GM12878 (cell line): ENCODE data around the gene HUNK. TPM values are rescaled to one million over a fixed set of nuclear protein-coding genes. Genes with fewer than 3 reads are reported as not detected.

Experiments
- ATAC-seq: fragments of 200-7000 bp; cut with Tn5 transposase; 3 replicates; pipeline ENCODE4 v1.9.1; 2020; ENCODE audit warnings: mild to moderate bottlenecking, moderate library complexity
- BruUV-seq: library from RNA; stranded (reverse); fragments of 400-500 nt; replicated peaks from 2 replicates; lab custom pipeline; 2021; lab: Mats Ljungman, UMichigan
- CTCF ChIA-PET: fragments of 300-600 bp; sonication (Branson Sonifier 250); formaldehyde crosslinking; extraction: SDS; loops from one replicate; lab custom pipeline; 2021; ENCODE audit warnings: inconsistent platforms; lab: Yijun Ruan, JAX
- POLR2A ChIA-PET: fragments of 350-600 bp; formaldehyde crosslinking; extraction: SDS; loops from one replicate; lab custom pipeline; 2021; ENCODE audit warnings: inconsistent platforms; lab: Charles Lee
- RAD21 ChIA-PET: fragments of 300-600 bp; sonication (Branson Sonifier 250); formaldehyde crosslinking; loops from one replicate; lab custom pipeline; 2023; ENCODE audit warnings: antibody characterized with exemption; ENCODE audit not compliant: unreplicated experiment; lab: Charles Lee
- SMC1A ChIA-PET: fragments of 300-600 bp; sonication (Branson Sonifier 250); formaldehyde crosslinking; loops from one replicate; lab custom pipeline; 2023; ENCODE audit not compliant: unreplicated experiment, uncharacterized antibody; lab: Charles Lee
- DNase-seq: peaks from one replicate; pipeline ENCODE4 v3.0.0-alpha.2; 2011; ENCODE audit warnings: low read depth, low spot score
- FAIRE-seq: peaks from 3 replicates; lab custom pipeline; 2011; peaks lifted over from hg19 to GRCh38; lab: Jason Lieb, UNC
- H2AFZ ChIP-seq: 2 replicates; pipeline ENCODE4 v1.6.0; 2011; ENCODE audit warnings: low read depth, low read length, control low read depth; ENCODE audit not compliant: control insufficient read depth
- H3K27ac ChIP-seq: 2 replicates; pipeline ENCODE4 v1.5.1; 2011; ENCODE audit warnings: control low read depth; ENCODE audit not compliant: control insufficient read depth, insufficient read depth
- H3K27me3 ChIP-seq, 2 experiments: replicated peaks in 1 of 2; 2 replicates each; pipeline versions ENCODE4 v1.6.0 to v1.6.1; 2011; ENCODE audit warnings: low read length in 1 of 2; ENCODE audit not compliant: control insufficient read depth in 2 of 2, insufficient read depth in 2 of 2
- H3K36me3 ChIP-seq, 2 experiments: 2 replicates each; pipeline ENCODE4 v1.5.1; 2011; ENCODE audit warnings: low read length in 1 of 2; ENCODE audit not compliant: control insufficient read depth in 2 of 2, insufficient read depth in 2 of 2
- H3K4me1 ChIP-seq: 2 replicates; pipeline ENCODE4 v1.6.1; 2011; ENCODE audit warnings: mild to moderate bottlenecking, low read length, moderate library complexity, mixed read lengths; ENCODE audit not compliant: control insufficient read depth, insufficient read depth
- H3K4me2 ChIP-seq: 2 replicates; pipeline ENCODE4 v1.6.0; 2011; ENCODE audit warnings: control low read depth; ENCODE audit not compliant: control insufficient read depth, insufficient read depth
- H3K4me3 ChIP-seq: fragments of 200-600 bp; sonication (generic); 2 replicates; pipeline ENCODE4 v1.5.1; 2016
- H3K79me2 ChIP-seq: 2 replicates; pipeline ENCODE4 v1.6.0; 2011; ENCODE audit warnings: low read length; ENCODE audit not compliant: control insufficient read depth, insufficient read depth
- H3K9ac ChIP-seq: 2 replicates; pipeline ENCODE4 v1.8.0; 2011; ENCODE audit warnings: low read length, control low read depth, mixed read lengths; ENCODE audit not compliant: control insufficient read depth, insufficient read depth
- H3K9me3 ChIP-seq: replicated peaks from 3 replicates; pipeline ENCODE4 v1.5.1; 2011; ENCODE audit warnings: mild to moderate bottlenecking, low read length; ENCODE audit not compliant: control insufficient read depth, insufficient read depth
- H4K20me1 ChIP-seq: 2 replicates; pipeline ENCODE4 v1.6.0; 2011; ENCODE audit not compliant: control insufficient read depth, insufficient read depth
- ATF2 ChIP-seq: IDR thresholded peaks from 2 replicates; pipeline ENCODE4 v1.6.1; 2012; ENCODE audit warnings: low read length, inconsistent platforms
- E2F8 ChIP-seq: fragments of 450-650 bp; IDR thresholded peaks from 2 replicates; pipeline ENCODE4 v1.6.1; 2018; ENCODE audit warnings: mild to moderate bottlenecking, low read depth, moderate library complexity; ENCODE audit not compliant: partially characterized antibody
- E4F1 ChIP-seq: fragments of 450-650 bp; IDR thresholded peaks from 2 replicates; pipeline ENCODE4 v1.6.1; 2018; ENCODE audit warnings: borderline replicate concordance, mild to moderate bottlenecking; ENCODE audit not compliant: partially characterized antibody
- MXI1 ChIP-seq: fragments of 150-350 bp; IDR thresholded peaks from 2 replicates; pipeline ENCODE4 v1.6.1; 2011; ENCODE audit warnings: low read depth, mild to moderate bottlenecking, inconsistent platforms, low read length, improper control_type of control experiment
- MYB ChIP-seq: fragments of 150-350 bp; IDR thresholded peaks from 2 replicates; pipeline ENCODE4 v1.6.1; 2014; ENCODE audit warnings: mild to moderate bottlenecking, low read depth, low read length, borderline replicate concordance
- NBN ChIP-seq: fragments of 450-650 bp; IDR thresholded peaks from 2 replicates; pipeline ENCODE4 v1.6.1; 2016
- NFIC ChIP-seq: IDR thresholded peaks from 2 replicates; pipeline ENCODE4 v1.6.1; 2012; ENCODE audit warnings: low read depth, mild to moderate bottlenecking, inconsistent platforms, low read length, moderate library complexity
- PKNOX1 ChIP-seq: fragments of 450-650 bp; IDR thresholded peaks from 2 replicates; pipeline ENCODE4 v1.6.1; 2016; ENCODE audit warnings: mild to moderate bottlenecking
- POU2F2 ChIP-seq: IDR thresholded peaks from 3 replicates; pipeline ENCODE4 v1.6.1; 2011; ENCODE audit warnings: low read depth, mild to moderate bottlenecking, low read length, borderline replicate concordance
- RB1 ChIP-seq: fragments of 450-650 bp; formaldehyde crosslinking; IDR thresholded peaks from 2 replicates; pipeline ENCODE4 v1.6.1; 2017; ENCODE audit warnings: mild to moderate bottlenecking, borderline replicate concordance
- WGBS: methylation state at CpG from one replicate; pipeline ENCODE4 v1.1.6; 2016; ENCODE audit warnings: low lambda C conversion rate; ENCODE audit not compliant: insufficient replicate concordance, insufficient coverage; ENCODE audit errors: missing lambda C conversion rate; 5-methylcytosine and 5-hydroxymethylcytosine counted together
- in situ Hi-C: fragments of 300-500 bp; cut with MboI; formaldehyde crosslinking; loops from 9 replicates; pipeline ENCODE4 v1.14.3; 2018; ENCODE audit warnings: mixed read lengths
- intact Hi-C: fragments of 100-400 bp; cut with micrococcal nuclease; formaldehyde crosslinking; loops from one replicate; pipeline ENCODE4 v1.14.2; 2022; ENCODE audit not compliant: unreplicated experiment
- polyA plus RNA-seq, 11 experiments: library from polyadenylated mRNA; depleted of rRNA in 4 of 11; unstranded in 6 of 11; stranded (reverse) in 5 of 11; fragments of >200 nt; fragmentation: Nextera tagmentation in 4 of 11; fragmentation: Illumina TruSeq in 1 of 11; extraction: Ambion mirVana in 4 of 11; extraction: Trizol in 1 of 11; gene quantifications; 1 replicate in 1 of 11; 2 replicates in 10 of 11; pipeline versions ENCODE4 v1.2.1 to v1.2.3, GENCODE V29; 2011 to 2016; ENCODE audit warnings: inconsistent platforms in 2 of 11, missing spikeins in 2 of 11, low read depth in 1 of 11
- total RNA-seq, 4 experiments: library from RNA; depleted of rRNA in 3 of 4; stranded (reverse); fragments of >200 nt in 3 of 4; fragmentation: Illumina TruSeq in 1 of 4; extraction: Trizol in 1 of 4; gene quantifications; 2 replicates each; pipeline versions ENCODE4 v1.2.1 to v1.2.3, GENCODE V29; 2013 to 2021

The HUNK gene
- total and polyA plus RNA-seq, 10 of the 15 experiments (the other 5 are each of a cell fraction or from before 2014, with no cell fraction given) = under 0.01 to 0.14 (median 0.03) TPM; not detected in 7

- no peak for TF ChIP-seq ATF2
- no peak for TF ChIP-seq RB1
These were observed at the start of gene HUNK (continued) for GRCh38 chr21:31872452-31873274.

GRCh38 chr21:31829736-31830472 lies 42.9 kb upstream of the HUNK start:
- Histone ChIP-seq H3K4me2 (no peak overlapping the region), H3K36me3 (no peaks in the 10 kb centered on the region), H3K4me3 (no peak overlapping the region), H3K9me3 (no peaks in the 10 kb centered on the region), H3K27ac (no peak overlapping the region), H2AFZ (no peak overlapping the region), H3K9ac (no peak overlapping the region), H3K4me1 (no peaks in the 10 kb centered on the region), H3K79me2 (no peaks in the 10 kb centered on the region), H3K27me3 (no peaks in the 10 kb centered on the region; a peak in 2 of 4 replicates), H4K20me1 (no peaks in the 10 kb centered on the region)
- RAD21 ChIA-PET = no interaction called here
- POLR2A ChIA-PET = no interaction called here
- SMC1A ChIA-PET = no interaction called here
- no TSS peak for BruUV-seq
- CTCF ChIA-PET = no interaction called here
- DNase-seq = no peak
- in situ Hi-C loops (no loop called here), intact Hi-C loops (no loop called here)
- ATAC-seq = no peak
- no peak for FAIRE-seq
- WGBS = 20% methylated on average over 5 of the region's 5 CpGs
- TF ChIP-seq E4F1 = no peak
- TF ChIP-seq MXI1 = no peak
- TF ChIP-seq PKNOX1 = no peak
- no peak for TF ChIP-seq NBN
- no peak for TF ChIP-seq ATF2
- TF ChIP-seq MYB = no peak
- TF ChIP-seq NFIC = no peak
- TF ChIP-seq E2F8 = no peak
- no peak for TF ChIP-seq POU2F2
